ENCODE data around the gene UBE4B.
"Not testable (repeated sequence)": the region's sequence is repeated elsewhere in the genome, so short reads cannot be mapped to it uniquely, and the experiment has no call there.

UBE4B gene

GRCh38 chr1:10209905-10210810 lies 177.4 kb downstream of the UBE4B start, which contains the start of gene KIF1B:
TSS of gene KIF1B (plus strand) at chr1:10210570. CDS start at chr1:10232329, 21,759 bp downstream.
- peak; percentile 95 for DNase-seq (ENCODE audit: low read depth, low spot score)

GRCh38 chr1:10210841-10211804 lies 178.4 kb downstream of the UBE4B start:
- DNase-seq (ENCODE audit: low read depth, low spot score): no peak

GRCh38 chr1:10211805-10212410 lies 179.2 kb downstream of the UBE4B start:
- no peak for DNase-seq (ENCODE audit: low read depth, low spot score)

DNA sequence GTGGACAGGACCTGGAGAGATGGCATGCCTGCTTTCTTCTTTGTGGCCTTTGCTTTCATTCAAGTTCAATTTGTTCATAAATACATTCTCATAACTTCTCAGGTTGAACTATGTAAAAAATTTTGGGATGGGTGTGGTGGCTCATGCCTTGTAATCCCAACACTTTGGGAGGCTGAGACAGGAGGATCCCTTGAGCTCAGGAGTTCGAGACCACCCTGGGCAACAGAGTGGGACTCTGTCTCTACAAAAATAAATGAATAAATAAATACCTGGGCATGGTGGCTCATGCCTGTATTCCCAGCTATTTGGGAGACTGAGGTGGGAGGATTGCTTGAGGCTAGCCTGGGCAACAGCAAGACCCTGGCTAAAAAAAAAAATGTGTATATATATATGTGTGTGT lies 179.7 kb downstream of the UBE4B start:
- no peak for DNase-seq (ENCODE audit: low read depth, low spot score)

DNA sequence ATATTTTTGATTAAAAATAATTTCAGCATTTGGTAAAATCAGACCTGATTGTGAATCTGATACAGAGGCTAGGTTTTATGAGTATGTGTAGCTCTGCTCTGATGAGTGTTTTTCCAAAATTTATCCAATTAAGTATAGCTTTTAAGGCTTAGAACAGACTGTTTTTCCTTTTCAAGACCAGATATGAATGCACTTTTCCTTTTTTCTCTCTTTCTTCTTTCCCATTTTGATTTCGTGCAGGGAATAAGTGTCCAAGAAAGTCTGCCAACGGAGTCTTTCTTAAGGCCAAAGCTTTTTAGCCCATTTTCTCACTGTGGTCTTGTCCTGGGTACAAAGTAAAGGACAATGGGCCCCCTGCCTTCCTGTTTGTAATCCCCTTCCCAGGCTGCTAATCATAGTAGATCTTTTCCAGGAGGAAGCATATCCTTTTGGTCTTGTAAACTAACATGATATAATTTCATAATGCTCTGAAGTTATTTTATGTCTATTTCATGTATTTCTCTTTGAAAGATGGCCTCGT lies 180.5 kb downstream of the UBE4B start:
- no peak for DNase-seq (ENCODE audit: low read depth, low spot score)

DNA sequence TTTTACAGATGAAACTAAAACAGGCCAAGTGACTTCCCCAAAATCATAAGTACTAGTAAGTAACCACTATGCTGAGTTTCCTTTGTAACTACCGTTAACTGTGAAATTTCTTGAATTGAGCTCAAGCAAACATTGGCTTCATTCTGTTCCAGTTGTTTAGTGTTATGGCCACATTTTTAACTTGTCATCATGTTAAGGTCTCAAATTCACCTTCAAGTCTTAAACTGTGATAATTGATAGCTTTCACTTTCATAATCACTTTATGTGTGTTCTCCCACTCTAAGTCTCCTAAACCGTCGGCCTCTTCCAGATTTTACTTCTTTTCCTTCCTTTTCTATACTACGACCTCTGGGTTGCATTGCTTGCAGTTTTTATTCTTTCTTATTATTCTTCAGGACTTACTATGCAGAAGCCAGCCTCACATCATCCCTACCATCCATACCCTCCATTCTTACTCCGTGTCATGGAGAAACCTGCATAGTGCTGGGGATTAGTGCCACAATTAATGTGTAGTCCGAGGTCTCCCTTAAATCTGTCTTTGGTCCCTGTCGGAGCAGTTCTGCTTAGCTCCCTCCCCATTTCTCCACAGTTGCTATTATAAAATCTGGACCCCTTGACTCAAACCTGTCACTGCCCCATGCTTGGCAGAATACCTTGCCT lies 183.5 kb downstream of the UBE4B start:
- no peak for DNase-seq (ENCODE audit: low read depth, low spot score)

- no peak for DNase-seq (ENCODE audit: low read depth, low spot score)
Measured at GRCh38 chr1:10217748-10218441, 185.1 kb downstream of the UBE4B start.

DNA sequence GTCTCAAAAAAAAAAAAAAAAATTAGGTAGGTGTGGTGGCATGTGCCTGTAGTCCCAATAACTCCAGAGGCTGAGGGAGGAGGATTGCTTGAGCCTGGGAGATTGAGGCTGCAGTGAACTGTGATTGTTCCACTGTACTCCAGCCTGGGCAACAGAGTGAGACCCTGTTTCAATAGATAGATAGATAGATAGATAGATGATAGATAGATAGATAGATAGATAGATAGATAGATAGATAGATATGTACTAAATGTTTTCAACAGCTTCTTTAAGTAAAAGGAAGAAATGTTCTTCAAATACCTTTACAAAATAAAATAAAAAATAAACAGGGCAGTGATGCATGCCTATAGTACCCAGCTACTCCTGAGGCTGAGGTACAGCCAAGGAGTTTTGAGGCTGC lies 187.4 kb downstream of the UBE4B start:
- DNase-seq (ENCODE audit: low read depth, low spot score): no peak

DNA sequence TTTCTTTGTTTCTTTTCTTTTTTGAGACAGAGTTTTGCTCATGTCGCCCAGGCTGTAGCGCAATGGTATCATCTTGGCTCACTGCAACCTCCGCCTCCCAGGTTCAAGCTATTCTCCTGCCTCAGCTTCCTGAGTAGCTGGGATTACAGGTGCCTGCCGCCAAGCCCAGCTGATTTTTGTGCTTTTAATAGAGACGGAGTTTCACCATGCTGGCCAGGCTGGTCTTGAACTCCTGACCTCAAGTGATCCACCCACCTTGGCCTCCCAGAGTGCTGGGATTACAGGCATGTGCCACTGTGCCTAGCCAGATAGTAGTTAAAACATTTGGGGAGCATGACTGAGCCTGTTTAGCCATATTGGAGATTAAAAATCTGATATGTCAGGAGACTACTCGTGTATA lies 187.9 kb downstream of the UBE4B start:
- DNase-seq (ENCODE audit: low read depth, low spot score): not testable (repeated sequence)

DNA sequence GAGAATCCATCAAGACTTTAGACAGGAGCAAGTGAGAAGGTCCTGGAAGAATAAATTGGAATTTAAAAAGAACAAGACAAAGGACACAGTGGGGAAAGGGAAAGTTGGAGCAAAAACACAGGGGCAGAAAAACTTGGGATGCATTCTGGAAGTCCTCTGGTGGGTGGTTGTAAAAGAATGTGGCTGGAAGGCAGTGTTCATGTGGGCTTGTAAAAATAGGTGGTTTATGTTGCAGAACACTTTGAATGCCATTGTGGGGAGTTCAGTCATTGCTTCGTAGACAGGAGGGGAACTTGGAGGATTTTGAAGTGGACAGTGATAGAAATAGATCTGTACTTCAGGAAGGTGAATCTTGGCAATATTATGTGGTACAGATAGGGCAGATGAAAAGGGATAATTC lies 192.8 kb downstream of the UBE4B start:
- no peak for DNase-seq (ENCODE audit: low read depth, low spot score)

DNA sequence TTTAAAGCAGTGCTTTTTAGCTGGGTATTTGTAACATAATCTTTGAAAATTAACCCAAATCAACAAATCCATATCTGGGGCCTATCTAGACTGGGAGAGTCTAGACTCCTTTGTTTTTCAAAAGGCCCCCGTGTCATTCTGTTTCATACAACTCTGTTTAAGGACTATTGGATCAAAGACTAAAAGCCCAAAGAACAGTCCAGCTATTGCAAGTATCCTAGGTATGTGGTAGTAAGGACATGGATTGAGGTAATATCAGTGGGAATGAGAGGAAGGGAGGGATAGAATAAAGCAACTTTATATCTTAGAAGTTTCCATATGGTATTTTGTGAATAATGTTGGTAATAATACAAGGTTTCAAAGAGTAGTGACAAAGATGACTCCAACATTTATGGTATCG lies 195.8 kb downstream of the UBE4B start:
- DNase-seq (ENCODE audit: low read depth, low spot score): no peak

DNA sequence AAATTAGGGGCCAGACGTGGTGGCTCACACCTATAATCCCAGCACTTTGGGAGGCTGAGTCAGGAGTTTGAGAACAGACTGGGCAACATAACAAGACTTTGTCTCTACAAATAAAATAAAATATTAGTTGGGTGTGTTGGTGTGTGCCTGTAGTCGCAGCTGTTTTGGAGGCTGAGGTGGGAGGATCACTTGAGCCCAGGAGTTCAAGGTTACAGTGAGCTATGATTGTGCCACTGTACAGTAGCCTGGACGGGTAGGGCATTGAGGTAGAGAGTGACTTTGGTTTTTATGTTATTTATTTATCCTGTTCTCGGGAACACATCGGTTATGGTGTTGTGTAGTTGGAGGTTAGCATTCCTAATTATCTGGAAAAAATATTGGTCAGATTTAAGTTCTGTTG lies 197.1 kb downstream of the UBE4B start:
- DNase-seq (ENCODE audit: low read depth, low spot score): no peak
